Measurements from ENCODE around the gene SLC66A3.

The SLC66A3 gene

DNA sequence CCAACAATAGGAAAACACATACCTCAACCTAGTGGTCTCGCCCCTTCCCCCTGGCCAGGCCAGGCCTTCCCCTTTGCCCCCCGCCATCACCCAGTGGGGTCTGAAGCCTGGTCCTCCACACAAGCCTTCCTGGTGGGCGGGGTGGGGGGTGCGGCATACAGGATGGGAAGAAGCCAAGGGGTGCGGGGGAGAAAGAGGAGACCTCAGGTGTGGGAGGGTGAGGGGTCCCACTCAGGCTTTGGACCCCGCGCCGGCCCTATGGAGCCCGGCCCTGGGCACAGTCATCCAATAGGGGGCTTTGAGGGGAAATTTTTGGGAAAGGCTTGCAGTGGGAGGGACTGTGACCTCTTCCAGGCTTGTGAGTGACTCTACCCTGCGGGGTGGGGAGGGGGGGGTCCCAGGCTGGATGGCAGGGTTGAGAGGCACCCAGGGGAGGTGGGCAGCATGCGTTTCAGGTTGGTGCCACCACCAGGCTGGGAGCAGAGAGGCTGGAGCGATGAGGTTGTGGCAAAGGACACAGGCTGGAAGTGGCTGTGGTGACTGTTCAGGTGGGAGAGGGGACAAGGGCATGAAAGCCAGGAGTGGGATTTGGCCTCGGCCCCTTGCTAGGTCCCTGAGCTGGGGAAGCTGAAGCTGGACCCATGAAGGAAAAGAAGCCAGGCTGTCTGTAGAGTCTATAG is 1.3 kb downstream of the SLC66A3 start:
- no peak for DNase-seq (ENCODE audit: low read depth)
- no peak for TF ChIP-seq CTCF (conservative IDR thresholded peaks at IDR 0.05; ENCODE audit: low read depth, low read length)
- no peak overlapping the region for H3K4me3 ChIP-seq (ENCODE audit: low read depth, low read length)

GRCh38 chr2:11157296-11157695 is 2.0 kb downstream of the SLC66A3 start:
- DNase-seq (ENCODE audit: low read depth): no peak
- no peak for TF ChIP-seq CTCF (conservative IDR thresholded peaks at IDR 0.05; ENCODE audit: low read depth, low read length)
- no peak overlapping the region for H3K4me3 ChIP-seq (ENCODE audit: low read depth, low read length)

- H3K4me3 ChIP-seq (ENCODE audit: low read depth, low read length): no peak overlapping the region
- TF ChIP-seq CTCF (conservative IDR thresholded peaks at IDR 0.05; ENCODE audit: low read depth, low read length): no peak
- no peak for DNase-seq (ENCODE audit: low read depth)
Observed at GRCh38 chr2:11157731-11158130, 2.5 kb downstream of the SLC66A3 start.

- TF ChIP-seq CTCF (conservative IDR thresholded peaks at IDR 0.05; ENCODE audit: low read depth, low read length): no peak
- H3K4me3 ChIP-seq (ENCODE audit: low read depth, low read length): no peak overlapping the region
- DNase-seq (ENCODE audit: low read depth): no peak
Observed at GRCh38 chr2:11158916-11159573, 3.8 kb downstream of the SLC66A3 start.

GRCh38 chr2:11159574-11160170 is 4.4 kb downstream of the SLC66A3 start:
- no peak overlapping the region for H3K4me3 ChIP-seq (ENCODE audit: low read depth, low read length)
- DNase-seq (ENCODE audit: low read depth): no peak
- TF ChIP-seq CTCF (conservative IDR thresholded peaks at IDR 0.05; ENCODE audit: low read depth, low read length): no peak

GRCh38 chr2:11160256-11160655 is 5.0 kb downstream of the SLC66A3 start:
- TF ChIP-seq CTCF (conservative IDR thresholded peaks at IDR 0.05; ENCODE audit: low read depth, low read length): no peak
- H3K4me3 ChIP-seq (ENCODE audit: low read depth, low read length): no peak overlapping the region
- no peak for DNase-seq (ENCODE audit: low read depth)
